HK-2 (cell line): ENCODE measurements around the gene NR2C2AP.
"Not testable (repeated sequence)": the region's sequence is repeated elsewhere in the genome, so short reads cannot be mapped to it uniquely, and the experiment has no call there.

ENCODE experiments used
- DNase-seq: peaks from one replicate; pipeline ENCODE4 v3.0.0-alpha.2; 2018; ENCODE audit not compliant: unreplicated experiment

NR2C2AP gene

DNA sequence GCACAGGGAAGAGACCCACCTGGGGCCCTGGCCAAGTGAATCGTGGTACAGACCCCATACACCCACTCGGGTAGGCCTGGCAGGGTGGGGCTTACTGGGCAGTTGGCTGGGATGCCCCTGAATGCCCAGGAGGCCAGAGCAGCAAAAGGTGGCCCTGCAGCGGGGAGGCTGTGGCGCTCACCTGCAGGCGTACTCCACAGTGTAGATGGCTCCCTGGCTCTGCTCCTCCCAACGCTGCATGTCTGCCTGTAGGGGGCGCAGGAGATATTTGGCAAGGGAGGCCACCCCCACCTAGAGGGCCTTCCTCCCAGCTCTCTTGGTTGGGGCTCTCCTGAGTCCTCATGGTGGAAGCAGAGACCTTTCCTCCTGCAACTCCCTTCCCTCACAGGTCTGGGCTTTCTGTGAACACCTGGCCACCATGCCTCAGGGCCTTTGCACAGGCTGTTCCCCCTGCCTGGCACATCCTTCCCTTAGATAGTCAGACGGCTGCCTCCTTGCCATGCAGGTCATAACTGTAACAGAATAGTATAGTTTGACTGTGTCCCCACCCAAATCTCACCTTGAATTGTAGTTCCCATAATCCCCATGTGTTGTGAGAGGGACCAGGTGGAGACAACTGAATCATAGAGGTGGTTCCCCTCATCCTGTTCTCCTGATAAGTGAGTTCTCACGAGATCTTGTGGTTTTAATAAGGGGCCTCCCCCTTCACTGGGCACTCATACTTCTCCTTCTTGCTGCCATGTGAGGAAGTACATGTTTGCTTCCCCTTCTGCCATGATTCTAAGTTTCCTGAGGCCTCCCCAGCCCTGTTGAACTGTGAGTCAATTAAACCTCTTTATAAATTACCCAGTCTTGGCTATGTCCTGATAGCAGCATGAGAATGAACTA, 17.1 kb downstream of the NR2C2AP start:
- peak; percentile 49 for DNase-seq

DNA sequence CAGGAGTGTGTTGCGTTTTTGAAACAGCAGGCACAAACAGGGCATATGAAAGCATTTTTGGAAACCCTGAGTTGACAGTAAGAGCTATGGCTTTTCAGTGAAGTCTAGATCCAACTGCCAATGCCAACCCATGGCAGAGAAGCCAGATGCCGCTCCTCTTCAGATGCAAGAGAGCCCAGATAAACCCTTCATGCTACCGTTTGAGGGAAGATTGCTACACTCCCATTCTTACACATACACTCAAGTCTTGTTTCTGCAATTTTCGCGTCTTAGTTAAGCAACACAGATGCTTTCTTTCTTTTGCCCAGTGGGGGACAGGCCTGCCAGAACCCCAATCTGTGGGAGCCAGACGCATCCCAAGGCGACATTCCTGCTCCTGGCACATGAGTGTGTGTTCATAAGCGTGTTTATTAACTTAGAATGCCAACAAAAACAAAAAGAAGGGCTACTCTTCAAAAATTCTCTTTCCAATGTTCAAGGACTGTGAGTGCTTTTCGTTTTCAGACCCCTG, 21.7 kb downstream of the NR2C2AP start:
- DNase-seq: no peak

- peak; percentile 86 for DNase-seq
Observed at GRCh38 chr19:19179548-19180441, 23.4 kb downstream of the NR2C2AP start.

DNA sequence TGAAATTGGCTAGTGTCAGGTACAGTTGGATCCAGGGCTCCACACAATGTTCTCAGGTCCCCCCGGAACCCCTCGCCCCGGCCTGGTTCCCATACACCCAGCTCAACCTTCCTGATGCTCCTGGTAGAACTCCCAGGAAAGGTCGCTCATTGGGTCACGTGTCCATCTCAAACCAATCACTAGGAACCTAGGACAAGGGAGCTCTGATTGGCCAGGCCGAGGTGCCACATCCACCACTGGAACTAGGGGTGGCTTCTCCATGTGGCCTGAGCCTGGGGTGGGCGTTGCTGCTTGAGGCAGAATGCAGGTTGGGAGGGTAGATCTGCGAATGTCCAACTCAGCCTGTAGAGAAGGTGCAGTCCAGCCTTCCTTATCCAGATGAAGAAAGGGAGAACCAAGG, 26.3 kb downstream of the NR2C2AP start:
- no peak for DNase-seq

- not testable (repeated sequence) for DNase-seq
Observed at GRCh38 chr19:19173243-19173642, 30.0 kb downstream of the NR2C2AP start.

- no peak for DNase-seq
Observed at GRCh38 chr19:19171821-19172532, 31.2 kb downstream of the NR2C2AP start.

- no peak for DNase-seq
Observed at GRCh38 chr19:19170873-19171672, 32.1 kb downstream of the NR2C2AP start.

DNA sequence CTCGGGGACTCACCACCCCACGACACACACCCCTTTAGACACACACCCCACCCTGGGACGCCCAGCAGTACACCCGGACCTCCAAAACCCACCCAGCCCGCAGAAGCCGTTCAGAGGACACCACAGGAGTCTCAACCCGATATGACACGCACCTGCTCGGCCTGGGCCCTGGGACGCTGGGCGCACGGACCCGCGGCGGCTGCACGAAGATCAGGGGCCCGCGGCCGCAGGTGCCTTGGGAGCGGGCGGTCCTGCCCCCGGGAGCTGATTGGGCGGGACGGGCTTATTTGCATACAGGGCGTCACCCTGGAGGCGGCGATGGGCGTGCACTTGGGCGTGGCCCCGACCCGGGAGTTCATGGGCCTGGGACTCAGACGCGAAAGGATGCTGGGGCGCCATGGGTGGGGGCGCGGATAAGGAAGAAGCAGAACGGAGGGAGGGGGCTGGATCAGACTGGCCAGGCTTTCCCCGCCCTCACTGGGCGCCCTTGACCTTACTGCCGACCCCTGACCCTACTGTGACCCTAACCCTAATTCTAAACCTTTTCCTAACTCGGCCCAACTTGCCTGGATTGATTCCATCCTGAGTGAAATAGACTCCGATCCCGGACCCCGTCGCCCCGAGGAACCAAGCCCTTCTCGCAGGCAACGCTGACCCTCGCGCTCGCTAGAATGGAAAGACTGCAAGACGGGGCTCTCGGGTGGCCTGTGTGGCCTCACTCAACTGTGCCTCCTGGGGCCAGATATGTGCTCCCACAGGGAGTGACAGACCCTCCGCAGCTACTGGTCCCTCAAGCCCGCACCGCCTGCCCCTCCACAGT, 33.0 kb downstream of the NR2C2AP start, which contains the start of gene MEF2B:
Gene MEF2B (minus strand): TSS at position 211 of the 820 bp plus-strand sequence. CDS start 19,528 bp downstream, outside the sequence.
- no peak for DNase-seq

- DNase-seq: no peak
Observed at GRCh38 chr19:19169236-19170052, 33.8 kb downstream of the NR2C2AP start.

- DNase-seq: no peak
Observed at GRCh38 chr19:19167612-19168011, 35.6 kb downstream of the NR2C2AP start.

DNA sequence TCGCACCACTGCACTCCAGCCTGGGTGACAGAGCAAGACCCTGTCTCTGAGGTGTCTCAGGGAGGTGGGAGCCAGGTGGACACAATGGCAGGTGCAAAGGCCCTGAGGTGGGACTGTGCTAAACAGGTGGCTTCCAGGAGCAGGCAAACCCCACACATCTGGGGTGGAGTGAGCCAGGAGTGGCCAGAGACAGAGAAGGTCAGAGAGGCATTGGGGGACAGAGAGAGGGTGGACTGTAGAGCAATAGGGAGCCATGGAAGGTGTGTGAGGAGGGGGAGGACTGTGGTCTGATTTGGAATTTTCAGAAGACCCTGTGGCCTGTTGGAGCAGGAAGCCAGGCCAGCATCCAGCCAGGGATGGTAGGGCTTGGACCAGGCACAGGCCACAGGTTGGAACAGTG, 37.8 kb downstream of the NR2C2AP start:
- DNase-seq: no peak

- no peak for DNase-seq
Observed at GRCh38 chr19:19162495-19162894, 40.7 kb downstream of the NR2C2AP start.

GRCh38 chr19:19160461-19161035, 42.7 kb downstream of the NR2C2AP start:
- no peak for DNase-seq

GRCh38 chr19:19159534-19159933, 43.7 kb downstream of the NR2C2AP start:
- DNase-seq: no peak

DNA sequence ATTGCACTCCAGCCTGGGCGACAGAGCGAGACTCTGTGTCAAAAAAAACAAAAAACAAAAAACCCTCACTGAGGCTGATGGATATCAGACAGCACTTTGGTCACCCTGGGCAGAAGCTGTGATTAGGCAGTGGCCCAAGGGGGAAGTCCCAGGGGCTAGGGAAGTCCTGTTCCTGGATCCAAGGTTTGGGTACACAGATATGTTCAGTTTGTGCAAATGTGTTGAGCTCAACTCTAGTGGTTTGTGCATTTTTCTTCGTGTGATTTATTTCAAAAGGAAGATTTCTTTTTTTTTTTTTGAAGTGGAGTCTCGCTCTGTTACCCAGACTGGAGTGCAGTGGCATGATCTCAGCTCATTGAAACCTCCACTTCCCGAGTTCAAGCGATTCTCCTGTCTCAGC, 45.4 kb downstream of the NR2C2AP start:
- no peak for DNase-seq

DNA sequence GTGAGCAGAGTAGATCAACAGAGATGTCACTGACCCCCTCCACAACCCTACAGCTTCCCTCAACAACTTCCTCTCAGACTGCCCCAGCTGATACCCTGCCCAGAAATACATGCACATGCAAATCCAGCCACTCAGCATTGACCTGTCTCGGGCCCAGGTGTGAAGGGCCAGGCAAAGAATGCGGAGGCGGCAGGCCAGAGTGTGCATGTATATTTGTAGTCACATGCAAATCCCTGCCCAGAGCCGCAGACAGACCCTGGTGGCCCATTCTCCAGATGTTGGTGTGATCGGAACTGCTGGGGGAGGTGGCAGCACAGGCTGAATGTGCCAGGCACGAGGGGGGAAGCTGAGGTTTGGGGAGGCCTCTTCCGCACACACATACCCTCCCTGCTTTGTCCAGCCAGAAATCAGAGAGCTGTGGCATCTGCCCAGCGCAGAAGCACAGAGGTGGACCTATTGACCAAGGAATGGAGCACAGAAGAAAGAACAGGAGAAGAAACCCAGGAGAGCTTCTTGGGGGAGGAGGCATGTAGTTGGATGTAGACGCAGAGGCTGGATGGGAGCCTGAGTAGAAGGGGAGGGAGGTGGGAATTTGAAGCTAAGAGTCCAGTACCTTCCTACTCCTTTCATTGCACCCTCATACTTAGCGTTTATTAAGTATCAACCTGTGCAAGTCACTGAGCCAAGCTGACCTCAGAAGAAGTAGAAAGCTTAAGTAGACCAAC, 47.6 kb downstream of the NR2C2AP start:
- no peak for DNase-seq

DNA sequence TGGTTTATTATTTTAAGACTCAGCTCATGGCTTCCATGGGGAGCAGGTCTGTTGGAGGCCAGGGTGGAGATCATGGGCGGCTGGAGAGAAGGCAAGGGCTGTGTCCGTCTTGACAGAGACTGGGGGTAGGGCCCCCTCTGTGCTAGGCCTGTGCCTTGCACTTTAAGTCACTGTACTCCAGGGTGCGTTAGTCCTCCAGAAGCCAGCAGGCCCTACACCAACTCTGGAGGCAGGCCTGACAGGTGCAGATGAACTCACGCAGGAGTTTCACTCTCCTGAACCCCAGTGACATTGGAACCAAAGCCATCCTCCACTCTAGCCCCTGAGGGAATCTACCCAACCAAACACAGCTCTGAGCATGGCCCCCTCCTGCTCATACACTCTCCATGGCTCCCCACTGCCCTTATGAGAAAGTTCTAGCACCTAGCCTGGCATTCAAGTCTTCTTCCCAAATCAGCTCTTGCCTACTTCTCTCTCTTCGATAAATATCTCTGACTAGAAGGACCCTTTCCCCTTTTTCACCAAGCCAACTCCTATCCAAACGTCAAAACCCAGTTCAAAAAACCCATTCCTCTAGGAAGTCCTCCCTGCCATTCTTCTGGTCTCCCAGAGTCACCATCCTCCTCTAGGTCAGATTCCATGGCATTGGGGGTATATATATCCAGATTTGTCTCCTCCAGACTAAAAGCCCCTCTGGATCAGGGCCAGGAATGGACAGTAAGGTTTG, 48.3 kb downstream of the NR2C2AP start:
- no peak for DNase-seq
